A549 (cell line): ENCODE measurements around the gene TIMM44. TPM values are rescaled to one million over a fixed set of nuclear protein-coding genes. Genes with fewer than 3 reads are reported as not detected.
A peak's percentile ranks its signal among the peaks of the same experiment; 100 is the strongest.

Experiments
- ATAC-seq, 2 experiments: fragments of 200-7000 bp in 1 of 2; fragments of >200 bp in 1 of 2; cut with Nextera tagmentation in 1 of 2; cut with Tn5 transposase in 1 of 2; 3 replicates each; pipeline versions ENCODE4 v1.8.0 to v1.9.1; 2018 to 2020; ENCODE audit warnings: mild to moderate bottlenecking in 1 of 2, moderate library complexity in 1 of 2
- CTCF ChIA-PET: fragments of 300-600 bp; sonication (Branson Sonifier 250); formaldehyde crosslinking; extraction: SDS; loops from one replicate; lab custom pipeline; 2021; ENCODE audit warnings: antibody characterized with exemption, inconsistent platforms; lab: Yijun Ruan, JAX
- POLR2A ChIA-PET: fragments of 350-600 bp; formaldehyde crosslinking; extraction: SDS; loops from one replicate; lab custom pipeline; 2021; ENCODE audit warnings: antibody characterized with exemption, inconsistent platforms; lab: Yijun Ruan, JAX
- DNase-seq, 2 experiments: peaks; one replicate each; pipeline versions ENCODE4 v3.0.0 to v3.0.0-alpha.2; 2011 to 2016; ENCODE audit warnings: low read depth in 1 of 2, low spot score in 1 of 2
- FAIRE-seq: peaks from 2 replicates; lab custom pipeline; 2011; peaks lifted over from hg19 to GRCh38; lab: Jason Lieb, UNC
- H3K27ac ChIP-seq, 2 experiments: fragments of >200 bp; sonication (Bioruptor Twin); formaldehyde crosslinking; 3 replicates each; pipeline ENCODE4 v1.5.1; 2016 to 2017
- H3K4me1 ChIP-seq: fragments of >200 bp; sonication (Bioruptor Twin); formaldehyde crosslinking; 3 replicates; pipeline ENCODE4 v1.6.1; 2016
- H3K4me2 ChIP-seq: fragments of >200 bp; sonication (Bioruptor Twin); formaldehyde crosslinking; 3 replicates; pipeline ENCODE4 v1.6.1; 2016
- H3K4me3 ChIP-seq: fragments of >200 bp; sonication (Bioruptor Twin); formaldehyde crosslinking; 3 replicates; pipeline ENCODE4 v1.5.1; 2016
- H3K9me3 ChIP-seq: fragments of >200 bp; sonication (Bioruptor Twin); formaldehyde crosslinking; 3 replicates; pipeline ENCODE4 v1.6.1; 2016
- CBX2 ChIP-seq: fragments of 200-600 bp; sonication (generic); IDR thresholded peaks from 2 replicates; pipeline ENCODE4 v1.6.1; 2016; ENCODE audit warnings: low read depth, mild to moderate bottlenecking, borderline replicate concordance
- CBX8 ChIP-seq: fragments of 200-600 bp; sonication (generic); IDR thresholded peaks from 2 replicates; pipeline ENCODE4 v1.6.1; 2016
- CEBPB ChIP-seq, 2 experiments: fragments of >200 bp in 1 of 2; sonication (Bioruptor Twin) in 1 of 2; formaldehyde crosslinking in 1 of 2; IDR thresholded peaks; 2 replicates each; pipeline ENCODE4 v1.6.1; 2012 to 2016
- EHMT2 ChIP-seq: fragments of 200-600 bp; sonication (generic); IDR thresholded peaks from 2 replicates; pipeline ENCODE4 v1.6.1; 2016; ENCODE audit warnings: antibody characterized with exemption, low read depth, mild to moderate bottlenecking, moderate library complexity
- FOSB ChIP-seq: fragments of 250-450 bp; sonication (Bioruptor Pico); IDR thresholded peaks from 2 replicates; pipeline ENCODE4 v1.5.0; 2020; ENCODE audit warnings: mild to moderate bottlenecking, moderate library complexity
- FOSL2 ChIP-seq, 2 experiments: fragments of 450-650 bp in 1 of 2; fragments of >200 bp in 1 of 2; sonication (Bioruptor Twin) in 1 of 2; formaldehyde crosslinking; IDR thresholded peaks; 2 replicates each; pipeline versions ENCODE4 v1.5.0 to v1.6.1; 2016 to 2020; ENCODE audit warnings: mild to moderate bottlenecking in 1 of 2, moderate library complexity in 1 of 2
- FOXS1 ChIP-seq: fragments of 250-450 bp; sonication (Bioruptor Pico); IDR thresholded peaks from 2 replicates; pipeline ENCODE4 v1.5.0; 2020; ENCODE audit warnings: mild to moderate bottlenecking, moderate library complexity
- HDAC2 ChIP-seq: fragments of 200-600 bp; sonication (generic); IDR thresholded peaks from 2 replicates; pipeline ENCODE4 v1.6.1; 2016
- HEYL ChIP-seq: fragments of 250-450 bp; sonication (Bioruptor Pico); IDR thresholded peaks from 2 replicates; pipeline ENCODE4 v1.8.0; 2021; ENCODE audit warnings: mild to moderate bottlenecking, moderate library complexity
- JUN ChIP-seq, 2 experiments: fragments of >200 bp; sonication (Bioruptor Twin); formaldehyde crosslinking; IDR thresholded peaks; 2 replicates in 1 of 2; 3 replicates in 1 of 2; pipeline ENCODE4 v1.6.1; 2016 to 2017
- JUNB ChIP-seq: fragments of >200 bp; sonication (Bioruptor Twin); formaldehyde crosslinking; IDR thresholded peaks from 2 replicates; pipeline ENCODE4 v1.6.1; 2016
- MAZ ChIP-seq: fragments of 150-350 bp; IDR thresholded peaks from 2 replicates; pipeline ENCODE4 v1.6.1; 2014; ENCODE audit warnings: antibody characterized with exemption, low read depth, low read length, borderline replicate concordance
- MYC ChIP-seq: IDR thresholded peaks from 2 replicates; pipeline ENCODE4 v1.6.1; 2012; ENCODE audit warnings: mild to moderate bottlenecking, inconsistent platforms, low read length, improper control_type of control experiment, borderline replicate concordance
- NR3C1 ChIP-seq: fragments of >200 bp; sonication (Bioruptor Twin); formaldehyde crosslinking; IDR thresholded peaks from 3 replicates; pipeline ENCODE4 v1.6.1; 2017
- PHF8 ChIP-seq: fragments of 200-600 bp; sonication (generic); IDR thresholded peaks from 2 replicates; pipeline ENCODE4 v1.6.1; 2016; ENCODE audit warnings: low read depth, mild to moderate bottlenecking, antibody characterized with exemption, moderate library complexity, borderline replicate concordance
- POLR2A ChIP-seq: IDR thresholded peaks from 2 replicates; pipeline ENCODE4 v1.6.1; 2012; ENCODE audit warnings: mild to moderate bottlenecking, low read length
- POLR2AphosphoS2 ChIP-seq: conservative IDR thresholded peaks from 2 replicates; pipeline ENCODE4 v1.6.1; 2012; ENCODE audit warnings: low read length, improper control_type of control experiment, inconsistent platforms
- RAD21 ChIP-seq, 2 experiments: fragments of >200 bp in 1 of 2; sonication (Bioruptor Twin) in 1 of 2; formaldehyde crosslinking in 1 of 2; IDR thresholded peaks in 1 of 2; conservative IDR thresholded peaks in 1 of 2; 2 replicates in 1 of 2; 3 replicates in 1 of 2; pipeline ENCODE4 v1.6.1; 2012 to 2018; ENCODE audit warnings: inconsistent platforms in 1 of 2
- RARB ChIP-seq: fragments of 250-450 bp; sonication (Bioruptor Pico); IDR thresholded peaks from 2 replicates; pipeline ENCODE4 v1.8.0; 2021; ENCODE audit warnings: mild to moderate bottlenecking, moderate library complexity
- RCOR1 ChIP-seq: fragments of 150-350 bp; IDR thresholded peaks from 2 replicates; pipeline ENCODE4 v1.6.1; 2014; ENCODE audit warnings: antibody characterized with exemption, low read length, low read depth
- RFX5 ChIP-seq: fragments of 450-650 bp; IDR thresholded peaks from 2 replicates; pipeline ENCODE4 v1.7.1; 2014; ENCODE audit warnings: antibody characterized with exemption, mild to moderate bottlenecking, moderate library complexity
- RNF2 ChIP-seq: fragments of 200-600 bp; sonication (generic); IDR thresholded peaks from 2 replicates; pipeline ENCODE4 v1.6.1; 2016; ENCODE audit warnings: low read depth, mild to moderate bottlenecking, antibody characterized with exemption, moderate library complexity, borderline replicate concordance
- SMC3 ChIP-seq: fragments of >200 bp; sonication (Bioruptor Twin); formaldehyde crosslinking; IDR thresholded peaks from 3 replicates; pipeline ENCODE4 v1.6.1; 2018; ENCODE audit warnings: inconsistent platforms
- SREBF2 ChIP-seq: fragments of 450-650 bp; IDR thresholded peaks from 2 replicates; pipeline ENCODE4 v1.6.1; 2014; ENCODE audit warnings: mild to moderate bottlenecking, moderate library complexity
- TFCP2L1 ChIP-seq: fragments of 250-450 bp; sonication (Bioruptor Pico); IDR thresholded peaks from 2 replicates; pipeline ENCODE4 v1.5.0; 2021; ENCODE audit warnings: mild to moderate bottlenecking
- ZC3H11A ChIP-seq: fragments of 450-650 bp; IDR thresholded peaks from 2 replicates; pipeline ENCODE4 v1.6.1; 2014; ENCODE audit warnings: antibody characterized with exemption, mild to moderate bottlenecking
- ZFP36 ChIP-seq: fragments of 450-650 bp; IDR thresholded peaks from 2 replicates; pipeline ENCODE4 v1.6.1; 2014; ENCODE audit warnings: borderline replicate concordance; ENCODE audit not compliant: partially characterized antibody
- WGBS: methylation state at CpG from one replicate; pipeline ENCODE4 v1.1.6; 2017; ENCODE audit errors: missing lambda C conversion rate; 5-methylcytosine and 5-hydroxymethylcytosine counted together
- polyA plus RNA-seq, 4 experiments: library from polyadenylated mRNA; depleted of rRNA in 3 of 4; stranded (reverse); fragments of >200 nt; fragmentation: RNase III in 1 of 4; extraction: RNeasy Plus Mini Kit Qiagen cat#74134 plus additional on column Dnase treatment in 1 of 4; gene quantifications; 2 replicates in 3 of 4; 3 replicates in 1 of 4; pipeline ENCODE4 v1.2.3, GENCODE V29; 2011 to 2017
- TF ChIP-seq, protein P1 (sequence below): fragments of >200 bp; sonication (Bioruptor Twin); formaldehyde crosslinking; IDR thresholded peaks from 3 replicates; pipeline ENCODE4 v1.6.1; 2016
- TF ChIP-seq, protein P2 (sequence below): fragments of >200 bp; sonication (Bioruptor Twin); formaldehyde crosslinking; IDR thresholded peaks from 2 replicates; pipeline ENCODE4 v1.6.1; 2016
- TF ChIP-seq, protein P3 (sequence below): fragments of 150-350 bp; IDR thresholded peaks from 2 replicates; pipeline ENCODE4 v1.6.1; 2014; ENCODE audit warnings: low read depth, mild to moderate bottlenecking, low read length
- TF ChIP-seq, protein P4 (sequence below): fragments of 200-600 bp; sonication (generic); IDR thresholded peaks from 2 replicates; pipeline ENCODE4 v1.6.1; 2016; ENCODE audit warnings: antibody characterized with exemption, mild to moderate bottlenecking, moderate library complexity

The TIMM44 gene
- polyA plus RNA-seq, 2 of the 4 experiments (the other 2 are of a cell fraction) = 29.7 to 53.2 TPM

DNA sequence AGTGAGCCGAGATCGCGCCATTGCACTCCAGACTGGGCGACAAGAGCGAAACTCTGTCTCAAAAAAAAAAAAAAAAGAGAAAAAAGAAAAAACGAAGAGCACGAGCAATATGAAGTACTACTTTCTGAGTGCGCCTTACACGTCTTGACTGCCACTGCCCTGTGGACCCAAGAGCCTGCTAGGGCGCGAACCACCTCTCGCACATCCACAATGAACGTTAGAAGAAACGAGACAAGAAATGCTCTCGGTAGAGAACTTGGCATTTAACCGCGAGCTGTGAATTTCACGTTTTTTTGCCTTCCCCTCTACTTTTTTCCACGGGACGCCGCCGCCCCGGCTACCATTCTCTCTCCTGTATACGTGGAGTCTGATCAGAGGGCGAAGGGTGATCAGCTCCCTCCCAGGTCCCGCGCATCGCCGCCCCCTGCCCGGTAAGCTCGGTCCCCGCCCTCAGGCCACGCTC, 454 bp downstream of the TIMM44 start (continued):
- TF ChIP-seq JUN (IDR thresholded peaks at IDR 0.05) (no peak), POLR2AphosphoS2 (no peak), HDAC2 (no peak), CEBPB (IDR thresholded peaks at IDR 0.05) (no peak), JUNB (no peak)
- TF ChIP-seq, protein P1, sequence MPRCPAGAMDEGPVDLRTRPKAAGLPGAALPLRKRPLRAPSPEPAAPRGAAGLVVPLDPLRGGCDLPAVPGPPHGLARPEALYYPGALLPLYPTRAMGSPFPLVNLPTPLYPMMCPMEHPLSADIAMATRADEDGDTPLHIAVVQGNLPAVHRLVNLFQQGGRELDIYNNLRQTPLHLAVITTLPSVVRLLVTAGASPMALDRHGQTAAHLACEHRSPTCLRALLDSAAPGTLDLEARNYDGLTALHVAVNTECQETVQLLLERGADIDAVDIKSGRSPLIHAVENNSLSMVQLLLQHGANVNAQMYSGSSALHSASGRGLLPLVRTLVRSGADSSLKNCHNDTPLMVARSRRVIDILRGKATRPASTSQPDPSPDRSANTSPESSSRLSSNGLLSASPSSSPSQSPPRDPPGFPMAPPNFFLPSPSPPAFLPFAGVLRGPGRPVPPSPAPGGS = no peak

DNA sequence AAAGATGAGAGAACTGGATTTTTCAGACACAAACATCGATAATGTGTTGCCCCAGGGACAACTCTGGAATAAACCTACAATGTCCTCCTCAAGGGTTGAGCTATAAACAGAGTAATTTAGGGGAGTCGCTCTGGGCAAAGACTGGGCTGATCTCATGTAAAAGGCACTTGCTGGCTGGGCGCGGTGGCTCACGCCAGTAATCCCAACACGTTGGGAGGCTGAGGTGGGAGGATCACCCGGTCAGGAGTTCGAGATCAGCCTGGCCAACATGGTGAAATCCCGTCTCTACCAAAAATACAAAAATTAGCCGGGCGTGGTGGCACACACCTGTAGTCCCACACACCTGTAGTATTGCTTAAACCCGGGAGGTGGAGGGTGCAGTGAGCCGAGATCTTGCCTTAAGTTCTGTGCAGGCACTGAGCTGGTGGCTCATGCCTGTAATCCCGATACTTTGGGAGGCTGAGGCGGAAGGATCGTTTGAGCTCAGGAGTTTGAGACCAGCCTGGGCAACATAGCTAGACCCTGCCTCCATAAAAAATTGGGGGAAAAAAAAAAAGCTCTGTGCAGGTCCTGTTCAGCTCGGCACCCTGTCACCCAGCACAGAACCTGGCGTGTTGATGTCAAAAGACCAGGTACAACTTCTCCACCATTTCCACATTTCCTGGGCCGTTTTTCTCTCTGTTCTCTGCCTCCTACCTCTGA, 1.4 kb downstream of the TIMM44 start:
- peak overlapping the region; percentile 92 for H3K4me3 ChIP-seq
- ATAC-seq = no peak
- H3K9me3 ChIP-seq = no peaks in the 10 kb centered on the region
- ChIA-PET CTCF (interaction anchor here (0.8 to 7.3 kb wide), 4 partner anchors 11 to 73 kb away, joined by 3 to 56 read pairs (median 4); no protein-coding TSS in a partner anchor), POLR2A (no interaction called here)
- no peak for FAIRE-seq
- TF ChIP-seq PHF8 = no peak
- no peak for TF ChIP-seq TFCP2L1 (CRISPR knock-in tag)
- TF ChIP-seq, protein P2, sequence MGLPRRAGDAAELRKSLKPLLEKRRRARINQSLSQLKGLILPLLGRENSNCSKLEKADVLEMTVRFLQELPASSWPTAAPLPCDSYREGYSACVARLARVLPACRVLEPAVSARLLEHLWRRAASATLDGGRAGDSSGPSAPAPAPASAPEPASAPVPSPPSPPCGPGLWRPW = no peak
- TF ChIP-seq FOSB (CRISPR knock-in tag) = no peak
- no peak for TF ChIP-seq HDAC2
- TF ChIP-seq MAZ = no peak
- TF ChIP-seq ZC3H11A = no peak
- TF ChIP-seq HEYL = no peak
- TF ChIP-seq JUN (IDR thresholded peaks at IDR 0.05) = no peak
- TF ChIP-seq, protein P3, sequence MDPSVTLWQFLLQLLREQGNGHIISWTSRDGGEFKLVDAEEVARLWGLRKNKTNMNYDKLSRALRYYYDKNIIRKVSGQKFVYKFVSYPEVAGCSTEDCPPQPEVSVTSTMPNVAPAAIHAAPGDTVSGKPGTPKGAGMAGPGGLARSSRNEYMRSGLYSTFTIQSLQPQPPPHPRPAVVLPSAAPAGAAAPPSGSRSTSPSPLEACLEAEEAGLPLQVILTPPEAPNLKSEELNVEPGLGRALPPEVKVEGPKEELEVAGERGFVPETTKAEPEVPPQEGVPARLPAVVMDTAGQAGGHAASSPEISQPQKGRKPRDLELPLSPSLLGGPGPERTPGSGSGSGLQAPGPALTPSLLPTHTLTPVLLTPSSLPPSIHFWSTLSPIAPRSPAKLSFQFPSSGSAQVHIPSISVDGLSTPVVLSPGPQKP = no peak
- no peak for TF ChIP-seq RCOR1
- TF ChIP-seq RFX5 = no peak
- TF ChIP-seq MYC = no peak
- no peak for TF ChIP-seq POLR2AphosphoS2
- TF ChIP-seq NR3C1 = no peak
- no peak for TF ChIP-seq CBX2
- no peak for TF ChIP-seq RARB (CRISPR knock-in tag)
- TF ChIP-seq RAD21 (conservative IDR thresholded peaks at IDR 0.05 in 1 of 2, IDR thresholded peaks at IDR 0.05 in 1 of 2) = no peak
- no peak for TF ChIP-seq FOSL2 (IDR thresholded peaks at IDR 0.05)
- TF ChIP-seq FOSL2 (CRISPR knock-in tag; IDR thresholded peaks at IDR 0.05) = no peak
- no peak for TF ChIP-seq CBX8
- peak overlapping the region; percentile 81 for H3K4me2 ChIP-seq
- H3K4me1 ChIP-seq = peaks cover 8% of the 10 kb centered on the region; the same call in 1 of the 3 replicates
- H3K27ac ChIP-seq = peak overlapping the region in 1 of 2 experiments; percentile 100; a peak in 3 of 6 replicates
- DNase-seq = no peak
- 93% methylated on average over 19 of the region's 19 CpGs for WGBS

DNA sequence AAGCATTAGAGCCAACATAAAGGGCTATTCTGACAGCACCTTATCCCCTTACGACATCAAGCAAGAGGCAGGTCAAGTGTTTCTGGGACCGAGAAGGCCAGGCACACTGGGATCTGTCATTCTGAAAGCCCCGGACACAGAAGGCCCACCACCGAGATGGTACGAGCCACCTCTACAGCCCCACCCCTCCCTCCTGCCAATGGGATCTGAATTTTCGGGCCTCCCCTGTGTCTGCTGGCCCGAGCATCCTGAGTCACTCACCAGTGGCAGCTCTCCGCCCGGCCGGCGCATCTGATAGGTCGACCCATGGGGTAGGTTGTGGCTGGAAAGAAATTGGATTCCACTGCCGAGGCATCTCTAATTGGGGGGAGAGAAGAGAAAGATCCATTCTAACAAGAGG, 2.6 kb downstream of the TIMM44 start:
- no peak for FAIRE-seq
- Histone ChIP-seq H3K4me1 (peaks cover 8% of the 10 kb centered on the region; the same call in 1 of the 3 replicates), H3K4me3 (no peak overlapping the region), H3K27ac (no peak overlapping the region), H3K9me3 (no peaks in the 10 kb centered on the region), H3K4me2 (no peak overlapping the region)
- no peak for DNase-seq
- CTCF ChIA-PET = interaction anchor here (0.9 to 7.3 kb wide), 4 partner anchors 10 to 72 kb away, joined by 3 to 56 read pairs (median 4); partner anchors contain the start of gene CTXN1
- POLR2A ChIA-PET = no interaction called here
- WGBS = 96% methylated on average over 10 of the region's 13 CpGs
- no peak for ATAC-seq
- TF ChIP-seq, protein P4, sequence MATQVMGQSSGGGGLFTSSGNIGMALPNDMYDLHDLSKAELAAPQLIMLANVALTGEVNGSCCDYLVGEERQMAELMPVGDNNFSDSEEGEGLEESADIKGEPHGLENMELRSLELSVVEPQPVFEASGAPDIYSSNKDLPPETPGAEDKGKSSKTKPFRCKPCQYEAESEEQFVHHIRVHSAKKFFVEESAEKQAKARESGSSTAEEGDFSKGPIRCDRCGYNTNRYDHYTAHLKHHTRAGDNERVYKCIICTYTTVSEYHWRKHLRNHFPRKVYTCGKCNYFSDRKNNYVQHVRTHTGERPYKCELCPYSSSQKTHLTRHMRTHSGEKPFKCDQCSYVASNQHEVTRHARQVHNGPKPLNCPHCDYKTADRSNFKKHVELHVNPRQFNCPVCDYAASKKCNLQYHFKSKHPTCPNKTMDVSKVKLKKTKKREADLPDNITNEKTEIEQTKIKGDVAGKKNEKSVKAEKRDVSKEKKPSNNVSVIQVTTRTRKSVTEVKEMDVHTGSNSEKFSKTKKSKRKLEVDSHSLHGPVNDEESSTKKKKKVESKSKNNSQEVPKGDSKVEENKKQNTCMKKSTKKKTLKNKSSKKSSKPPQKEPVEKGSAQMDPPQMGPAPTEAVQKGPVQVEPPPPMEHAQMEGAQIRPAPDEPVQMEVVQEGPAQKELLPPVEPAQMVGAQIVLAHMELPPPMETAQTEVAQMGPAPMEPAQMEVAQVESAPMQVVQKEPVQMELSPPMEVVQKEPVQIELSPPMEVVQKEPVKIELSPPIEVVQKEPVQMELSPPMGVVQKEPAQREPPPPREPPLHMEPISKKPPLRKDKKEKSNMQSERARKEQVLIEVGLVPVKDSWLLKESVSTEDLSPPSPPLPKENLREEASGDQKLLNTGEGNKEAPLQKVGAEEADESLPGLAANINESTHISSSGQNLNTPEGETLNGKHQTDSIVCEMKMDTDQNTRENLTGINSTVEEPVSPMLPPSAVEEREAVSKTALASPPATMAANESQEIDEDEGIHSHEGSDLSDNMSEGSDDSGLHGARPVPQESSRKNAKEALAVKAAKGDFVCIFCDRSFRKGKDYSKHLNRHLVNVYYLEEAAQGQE = no peak
- TF ChIP-seq ZFP36 = no peak
- TF ChIP-seq SREBF2 = no peak
- no peak for TF ChIP-seq EHMT2
- TF ChIP-seq SMC3 = no peak
- no peak for TF ChIP-seq RNF2
- no peak for TF ChIP-seq RFX5
- TF ChIP-seq POLR2A = no peak
- TF ChIP-seq, protein P2 = no peak
- TF ChIP-seq FOXS1 = no peak
